ENCODE measurements around the gene MTFR1L.

MTFR1L gene

GRCh38 chr1:25843483-25843882 lies 23.7 kb downstream of the MTFR1L start:
- WGBS, 2 experiments = 75 to 86% methylated on average over 3 of the region's 3 CpGs
- Histone ChIP-seq H3K27me3 (ENCODE audit: control insufficient read depth, insufficient read depth, low read length, poor library complexity, severe bottlenecking) (no peaks in the 10 kb centered on the region), H3K36me3 (ENCODE audit: control insufficient read depth, insufficient read depth, low read length) (no peaks in the 10 kb centered on the region), H3K4me3 (ENCODE audit: insufficient read depth, low read depth, low read length) (no peak overlapping the region), H3K27ac (ENCODE audit: insufficient read depth, low read depth, low read length, poor library complexity, severe bottlenecking) (no peak overlapping the region), H3K4me1 (ENCODE audit: control insufficient read depth, insufficient read depth, low read length) (no peaks in the 10 kb centered on the region), H3K9me3 (ENCODE audit: control insufficient read depth, low read length) (no peaks in the 10 kb centered on the region)

- H3K4me3 ChIP-seq (ENCODE audit: insufficient read depth, low read depth, low read length) = no peak overlapping the region
- H3K36me3 ChIP-seq (ENCODE audit: control insufficient read depth, insufficient read depth, low read length) = no peaks in the 10 kb centered on the region
- no peaks in the 10 kb centered on the region for H3K4me1 ChIP-seq (ENCODE audit: control insufficient read depth, insufficient read depth, low read length)
- no peaks in the 10 kb centered on the region for H3K27me3 ChIP-seq (ENCODE audit: control insufficient read depth, insufficient read depth, low read length, poor library complexity, severe bottlenecking)
- no peaks in the 10 kb centered on the region for H3K9me3 ChIP-seq (ENCODE audit: control insufficient read depth, low read length)
- 94 to 98% methylated on average over 3 of the region's 3 CpGs for WGBS, 2 experiments
- H3K27ac ChIP-seq (ENCODE audit: insufficient read depth, low read depth, low read length, poor library complexity, severe bottlenecking) = no peak overlapping the region
These were observed 25.0 kb downstream of the MTFR1L start for GRCh38 chr1:25844536-25845337.

GRCh38 chr1:25845664-25846063 lies 25.9 kb downstream of the MTFR1L start:
- Histone ChIP-seq H3K4me3 (ENCODE audit: insufficient read depth, low read depth, low read length) (no peak overlapping the region), H3K9me3 (ENCODE audit: control insufficient read depth, low read length) (no peaks in the 10 kb centered on the region), H3K27ac (ENCODE audit: insufficient read depth, low read depth, low read length, poor library complexity, severe bottlenecking) (no peak overlapping the region), H3K27me3 (ENCODE audit: control insufficient read depth, insufficient read depth, low read length, poor library complexity, severe bottlenecking) (no peaks in the 10 kb centered on the region), H3K36me3 (ENCODE audit: control insufficient read depth, insufficient read depth, low read length) (no peaks in the 10 kb centered on the region), H3K4me1 (ENCODE audit: control insufficient read depth, insufficient read depth, low read length) (no peaks in the 10 kb centered on the region)
- WGBS, 2 experiments = 82 to 83% methylated on average over 5 of the region's 5 CpGs

GRCh38 chr1:25847929-25848328 lies 28.2 kb downstream of the MTFR1L start:
- Histone ChIP-seq H3K4me3 (ENCODE audit: insufficient read depth, low read depth, low read length) (no peak overlapping the region), H3K4me1 (ENCODE audit: control insufficient read depth, insufficient read depth, low read length) (no peaks in the 10 kb centered on the region), H3K36me3 (ENCODE audit: control insufficient read depth, insufficient read depth, low read length) (no peaks in the 10 kb centered on the region), H3K9me3 (ENCODE audit: control insufficient read depth, low read length) (no peaks in the 10 kb centered on the region), H3K27ac (ENCODE audit: insufficient read depth, low read depth, low read length, poor library complexity, severe bottlenecking) (no peak overlapping the region), H3K27me3 (ENCODE audit: control insufficient read depth, insufficient read depth, low read length, poor library complexity, severe bottlenecking) (no peaks in the 10 kb centered on the region)
- WGBS, 2 experiments = 76 to 89% methylated on average over 4 of the region's 4 CpGs

GRCh38 chr1:25848531-25848930 lies 28.8 kb downstream of the MTFR1L start:
- no peak overlapping the region for H3K4me3 ChIP-seq (ENCODE audit: insufficient read depth, low read depth, low read length)
- H3K27me3 ChIP-seq (ENCODE audit: control insufficient read depth, insufficient read depth, low read length, poor library complexity, severe bottlenecking) = no peaks in the 10 kb centered on the region
- WGBS, 2 experiments = 28 to 38% methylated on average over 1 of the region's 1 CpG
- no peaks in the 10 kb centered on the region for H3K4me1 ChIP-seq (ENCODE audit: control insufficient read depth, insufficient read depth, low read length)
- no peak overlapping the region for H3K27ac ChIP-seq (ENCODE audit: insufficient read depth, low read depth, low read length, poor library complexity, severe bottlenecking)
- no peaks in the 10 kb centered on the region for H3K9me3 ChIP-seq (ENCODE audit: control insufficient read depth, low read length)
- H3K36me3 ChIP-seq (ENCODE audit: control insufficient read depth, insufficient read depth, low read length) = no peaks in the 10 kb centered on the region

GRCh38 chr1:25854554-25854953 lies 34.8 kb downstream of the MTFR1L start:
- no peaks in the 10 kb centered on the region for H3K9me3 ChIP-seq (ENCODE audit: control insufficient read depth, low read length)
- 94 to 98% methylated on average over 1 to 2 of the region's 2 CpGs for WGBS, 2 experiments
- no peak overlapping the region for H3K27ac ChIP-seq (ENCODE audit: insufficient read depth, low read depth, low read length, poor library complexity, severe bottlenecking)
- no peaks in the 10 kb centered on the region for H3K36me3 ChIP-seq (ENCODE audit: control insufficient read depth, insufficient read depth, low read length)
- peaks cover 4% of the 10 kb centered on the region for H3K4me1 ChIP-seq (ENCODE audit: control insufficient read depth, insufficient read depth, low read length)
- H3K27me3 ChIP-seq (ENCODE audit: control insufficient read depth, insufficient read depth, low read length, poor library complexity, severe bottlenecking) = no peaks in the 10 kb centered on the region
- no peak overlapping the region for H3K4me3 ChIP-seq (ENCODE audit: insufficient read depth, low read depth, low read length)

- Histone ChIP-seq H3K4me3 (ENCODE audit: insufficient read depth, low read depth, low read length) (no peak overlapping the region), H3K4me1 (ENCODE audit: control insufficient read depth, insufficient read depth, low read length) (peaks cover 7% of the 10 kb centered on the region), H3K9me3 (ENCODE audit: control insufficient read depth, low read length) (no peaks in the 10 kb centered on the region), H3K27me3 (ENCODE audit: control insufficient read depth, insufficient read depth, low read length, poor library complexity, severe bottlenecking) (no peaks in the 10 kb centered on the region), H3K27ac (ENCODE audit: insufficient read depth, low read depth, low read length, poor library complexity, severe bottlenecking) (no peak overlapping the region), H3K36me3 (ENCODE audit: control insufficient read depth, insufficient read depth, low read length) (no peaks in the 10 kb centered on the region)
- 88 to 91% methylated on average over 11 of the region's 11 CpGs for WGBS, 2 experiments
These were observed 37.1 kb downstream of the MTFR1L start for GRCh38 chr1:25856856-25857255.

- Histone ChIP-seq H3K27ac (ENCODE audit: insufficient read depth, low read depth, low read length, poor library complexity, severe bottlenecking) (no peak overlapping the region), H3K4me3 (ENCODE audit: insufficient read depth, low read depth, low read length) (peak overlapping the region; percentile 61), H3K36me3 (ENCODE audit: control insufficient read depth, insufficient read depth, low read length) (no peaks in the 10 kb centered on the region), H3K4me1 (ENCODE audit: control insufficient read depth, insufficient read depth, low read length) (peaks cover 7% of the 10 kb centered on the region), H3K9me3 (ENCODE audit: control insufficient read depth, low read length) (no peaks in the 10 kb centered on the region), H3K27me3 (ENCODE audit: control insufficient read depth, insufficient read depth, low read length, poor library complexity, severe bottlenecking) (no peaks in the 10 kb centered on the region)
- WGBS, 2 experiments = 36 to 37% methylated on average over 7 of the region's 7 CpGs
These were observed 38.7 kb downstream of the MTFR1L start for GRCh38 chr1:25858494-25858893.

- Histone ChIP-seq H3K9me3 (ENCODE audit: control insufficient read depth, low read length) (no peaks in the 10 kb centered on the region), H3K4me1 (ENCODE audit: control insufficient read depth, insufficient read depth, low read length) (peaks cover 7% of the 10 kb centered on the region), H3K27me3 (ENCODE audit: control insufficient read depth, insufficient read depth, low read length, poor library complexity, severe bottlenecking) (no peaks in the 10 kb centered on the region), H3K4me3 (ENCODE audit: insufficient read depth, low read depth, low read length) (peak within 1 kb of the TSS; percentile 61), H3K27ac (ENCODE audit: insufficient read depth, low read depth, low read length, poor library complexity, severe bottlenecking) (no peak within 1 kb of the TSS), H3K36me3 (ENCODE audit: control insufficient read depth, insufficient read depth, low read length) (no peaks in the 10 kb centered on the region)
- 1% methylated on average over 77 of the region's 77 CpGs for WGBS, 2 experiments
These were observed 39.4 kb downstream of the MTFR1L start, which contains the start of gene AUNIP for GRCh38 chr1:25858906-25859789. TSS of gene AUNIP (minus strand) at chr1:25859457. CDS start at chr1:25859357, 100 bp downstream.
